Skin of body (tissue), 2 donors: ENCODE data around the gene PTPN6. TPM values are rescaled to one million over a fixed set of nuclear protein-coding genes. Genes with fewer than 3 reads are reported as not detected.

Source experiments
- DNase-seq: peaks from one replicate; lab custom pipeline; 2025; lab: John Stamatoyannopoulos, UW
- total RNA-seq: library from RNA; depleted of rRNA; stranded (reverse); fragments of >200 nt; gene quantifications from one replicate; pipeline ENCODE4 v1.2.3, GENCODE V29; 2014

Gene PTPN6
- total RNA-seq, 1 donor from 2014 or later = 12.6 TPM

DNA sequence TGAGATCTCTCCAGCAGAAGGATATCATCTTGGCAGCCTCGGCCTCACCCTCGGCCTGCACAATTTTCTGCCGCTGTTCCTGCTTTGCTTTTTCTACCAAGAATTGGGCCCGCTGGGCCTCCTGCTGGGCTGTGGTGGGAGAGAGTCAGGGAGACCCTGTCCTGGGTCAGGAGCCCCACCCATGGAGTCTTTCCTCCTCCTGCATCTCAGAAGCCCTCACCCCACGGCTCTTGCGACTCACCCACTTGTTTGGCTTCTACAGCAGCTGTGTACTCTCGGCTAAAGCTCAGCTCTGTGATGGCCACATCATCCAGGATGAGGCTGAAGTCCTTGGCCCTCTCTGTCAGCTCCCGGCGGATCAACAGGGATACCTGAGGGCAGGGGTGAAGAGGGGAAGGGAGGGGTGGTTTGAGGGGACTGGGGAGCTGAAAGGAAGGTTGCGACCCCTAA, 16.5 kb downstream of the PTPN6 start:
- no peak for DNase-seq

DNA sequence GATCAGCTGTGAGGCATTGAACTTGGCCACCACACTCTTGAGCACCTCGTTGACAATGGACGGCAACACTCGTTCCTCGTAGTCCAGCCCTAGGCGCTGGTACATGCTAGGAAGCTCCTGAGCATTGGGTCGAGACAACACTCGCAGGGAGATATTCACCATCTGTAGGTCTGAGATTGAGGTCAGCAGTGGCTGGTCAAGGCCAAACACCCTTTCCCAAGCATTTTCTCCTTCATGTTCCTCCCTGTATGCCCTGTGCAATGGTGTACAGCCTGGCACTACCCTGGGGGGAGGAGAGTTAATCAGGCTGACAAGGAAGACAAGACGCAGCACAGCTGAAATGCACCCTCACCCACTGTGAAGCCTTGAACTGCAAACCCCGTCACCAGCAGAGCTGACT, 17.3 kb downstream of the PTPN6 start:
- no peak for DNase-seq

DNA sequence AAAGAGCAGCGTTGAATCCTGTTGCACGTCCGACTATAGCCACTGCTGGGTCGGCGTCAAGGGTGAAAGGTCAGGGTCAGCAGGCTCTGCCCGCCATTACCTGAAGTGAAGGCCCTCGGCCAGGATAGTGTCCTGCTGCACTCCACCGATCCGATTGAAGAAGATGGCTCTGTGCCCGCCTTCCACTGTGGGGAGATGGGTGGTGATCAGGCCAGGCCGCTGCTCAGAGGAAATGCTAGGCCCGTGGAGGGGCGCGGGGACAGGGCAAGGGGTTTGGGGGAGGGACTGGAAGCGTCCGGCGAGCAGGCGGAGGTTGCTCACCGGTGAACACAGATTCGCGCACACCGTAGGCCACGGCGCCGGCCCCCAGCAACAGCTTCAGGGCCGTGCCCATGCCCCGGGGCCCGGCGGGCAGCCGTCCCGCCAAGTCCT, 19.0 kb downstream of the PTPN6 start:
- no peak for DNase-seq

DNA sequence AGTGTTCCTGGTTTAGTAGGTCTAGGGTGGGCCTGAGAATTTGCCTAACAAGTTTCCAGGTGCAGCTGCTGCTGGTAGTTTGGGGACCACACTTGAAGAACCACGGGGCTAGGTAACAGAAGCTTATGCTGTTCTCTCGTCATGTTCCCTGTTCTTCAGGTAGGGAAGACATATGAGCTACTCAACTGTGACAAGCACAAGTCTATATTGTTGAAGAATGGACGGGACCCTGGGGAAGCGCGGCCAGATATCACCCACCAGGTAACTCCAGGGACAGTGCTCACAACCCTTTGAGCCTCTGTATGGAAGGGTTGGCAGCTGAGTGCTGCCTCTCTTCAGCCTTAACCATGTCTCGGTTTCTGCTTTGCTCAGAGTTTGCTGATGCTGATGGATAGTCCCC, 23.0 kb downstream of the PTPN6 start:
- DNase-seq = no peak

DNA sequence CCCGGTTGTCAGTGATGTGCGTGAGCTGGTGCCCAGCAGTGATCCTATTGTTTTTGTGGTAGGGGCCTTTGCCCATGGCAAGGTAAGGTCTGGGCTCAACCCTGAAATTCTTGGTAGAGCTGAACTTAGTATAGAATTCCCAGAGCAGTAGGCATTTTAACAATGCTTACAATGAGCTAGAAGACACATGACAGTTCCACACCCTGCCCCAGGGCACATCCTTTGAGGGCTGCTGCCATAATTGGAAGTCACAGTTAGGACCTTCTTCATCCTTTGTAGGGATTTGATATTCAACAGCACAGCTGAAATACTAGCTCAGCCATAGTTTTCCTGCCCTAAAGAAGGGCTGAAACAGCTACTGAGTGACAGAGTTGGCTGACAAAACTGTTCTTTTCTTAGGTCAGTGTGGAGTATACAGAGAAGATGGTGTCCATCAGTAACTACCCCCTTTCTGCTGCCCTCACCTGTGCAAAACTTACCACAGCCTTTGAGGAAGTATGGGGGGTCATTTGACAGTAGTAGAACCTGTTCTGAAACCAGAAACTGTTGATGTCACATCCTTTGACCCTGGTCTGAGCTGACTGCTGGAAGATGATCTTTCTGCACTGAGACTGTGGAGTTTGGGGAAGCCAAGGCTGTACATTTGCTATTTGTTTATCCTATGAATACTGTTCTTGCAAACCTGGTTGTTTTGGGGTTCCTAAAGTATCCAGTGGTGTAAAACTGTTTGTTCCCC, 24.3 kb downstream of the PTPN6 start:
- DNase-seq = no peak

DNA sequence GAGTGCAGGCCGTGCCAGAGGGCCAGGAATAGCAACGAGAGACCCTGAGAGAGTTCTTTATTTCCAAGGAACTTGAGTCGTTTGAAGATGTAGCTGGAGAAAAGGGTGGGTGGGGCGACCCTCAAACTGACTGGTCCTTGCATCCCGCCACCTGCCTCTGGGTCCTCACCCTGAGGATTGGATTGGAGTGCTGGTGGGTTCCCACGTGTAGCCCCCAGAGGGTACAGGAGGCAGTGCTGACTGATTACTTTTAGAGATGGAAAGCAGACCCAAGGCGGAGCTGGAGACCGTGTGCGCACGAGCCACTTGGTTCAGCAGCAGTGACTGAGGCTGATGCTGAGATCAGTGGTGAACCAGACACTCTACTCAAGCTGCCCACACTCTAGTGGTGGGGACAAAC, 26.5 kb downstream of the PTPN6 start:
- no peak for DNase-seq

DNA sequence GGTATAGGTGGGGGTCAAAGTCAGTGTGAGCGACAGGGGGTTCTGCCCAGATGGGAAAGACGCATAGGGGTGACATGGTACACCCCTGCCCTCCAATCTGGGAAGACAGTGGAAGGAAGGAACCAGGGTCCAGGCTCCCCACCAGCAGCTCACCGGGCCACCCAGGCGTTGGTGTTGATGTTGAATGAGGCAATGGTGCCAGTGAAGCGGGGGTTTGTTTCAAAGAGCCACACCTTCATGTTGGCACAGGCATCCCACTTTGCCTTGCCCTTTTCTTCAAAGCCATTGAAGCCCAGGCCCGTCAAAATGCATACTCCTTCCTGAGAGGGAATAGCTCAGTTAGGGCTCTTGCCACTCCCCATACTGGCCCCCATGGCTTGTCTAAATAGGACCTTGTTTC, 27.0 kb downstream of the PTPN6 start:
- no peak for DNase-seq

DNA sequence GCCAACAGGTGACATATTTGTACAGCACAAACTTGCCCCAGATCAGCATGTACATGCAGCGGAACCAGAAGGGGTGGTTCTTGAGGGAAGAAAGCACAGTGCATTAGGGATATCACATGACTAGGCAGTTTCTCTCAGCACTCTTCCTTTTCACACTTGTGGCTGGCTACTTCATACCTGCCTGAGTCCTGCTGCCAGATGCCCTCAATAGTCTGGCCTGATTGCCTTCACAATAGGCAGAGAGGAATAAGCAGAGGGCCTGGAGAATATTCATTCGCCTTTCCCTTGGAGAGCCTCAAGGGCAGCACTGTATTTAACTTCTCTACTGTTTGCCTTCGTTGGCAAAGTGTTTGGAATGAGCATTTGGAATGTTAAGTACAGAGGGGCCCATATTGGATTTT, 27.5 kb downstream of the PTPN6 start:
- no peak for DNase-seq

DNA sequence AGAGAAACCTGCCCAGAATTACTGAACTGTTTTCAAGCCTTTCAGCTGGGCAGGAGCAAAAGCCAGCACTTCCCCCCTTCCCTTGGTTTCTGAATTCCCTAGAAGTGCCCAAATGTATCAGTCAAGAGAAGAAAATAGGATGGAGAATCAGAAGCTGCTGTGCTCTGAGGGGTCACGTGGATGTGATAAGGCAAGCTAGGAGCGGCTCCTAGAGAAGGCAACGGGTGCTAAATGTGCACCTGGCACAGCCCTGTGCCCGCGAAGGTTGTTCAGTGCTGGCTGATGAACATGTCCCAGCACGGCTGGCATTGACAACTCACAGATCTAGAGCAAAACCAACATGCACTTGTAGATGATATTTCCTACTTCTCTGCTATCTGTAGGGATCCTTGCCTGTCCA, 27.9 kb downstream of the PTPN6 start:
- no peak for DNase-seq

DNA sequence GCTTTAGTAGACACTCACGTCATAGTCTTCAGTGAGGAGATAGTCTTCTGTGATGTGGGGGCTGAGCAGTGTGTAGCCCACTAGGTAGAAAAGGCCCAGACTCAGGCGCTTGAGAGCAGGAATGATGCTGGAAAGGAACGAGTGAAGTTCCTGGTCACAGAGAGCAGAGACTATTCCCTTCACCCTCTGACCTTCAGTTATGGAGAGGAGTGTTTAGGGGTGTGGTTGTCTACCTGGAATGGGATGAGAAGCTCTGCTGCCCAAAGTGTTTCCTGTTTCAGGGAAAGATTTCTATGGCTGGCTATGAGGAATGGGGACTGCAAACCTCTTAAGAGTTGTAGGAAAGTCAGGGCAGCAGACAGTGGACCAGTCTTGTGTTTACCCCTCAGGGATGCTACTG, 28.3 kb downstream of the PTPN6 start:
- no peak for DNase-seq

DNA sequence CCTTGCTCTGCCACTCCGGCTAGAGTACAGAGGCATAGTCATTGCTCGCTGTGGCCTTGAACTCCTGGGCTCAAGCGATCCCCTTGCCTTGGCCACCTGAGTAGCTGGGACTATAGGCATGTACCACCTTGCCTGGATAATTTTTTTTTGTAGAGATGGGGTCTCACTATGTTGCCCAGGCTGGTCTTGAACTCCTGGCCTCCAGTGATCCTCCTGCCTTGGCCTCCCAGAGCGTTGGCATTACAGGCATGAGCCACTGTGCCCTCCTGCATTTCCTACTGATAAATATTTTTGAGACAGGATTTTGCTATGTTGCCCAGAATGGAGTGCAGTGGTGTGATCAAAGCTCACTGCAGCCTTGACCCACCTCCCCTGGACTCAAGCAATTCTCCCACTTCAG, 28.9 kb downstream of the PTPN6 start:
- no peak for DNase-seq

DNA sequence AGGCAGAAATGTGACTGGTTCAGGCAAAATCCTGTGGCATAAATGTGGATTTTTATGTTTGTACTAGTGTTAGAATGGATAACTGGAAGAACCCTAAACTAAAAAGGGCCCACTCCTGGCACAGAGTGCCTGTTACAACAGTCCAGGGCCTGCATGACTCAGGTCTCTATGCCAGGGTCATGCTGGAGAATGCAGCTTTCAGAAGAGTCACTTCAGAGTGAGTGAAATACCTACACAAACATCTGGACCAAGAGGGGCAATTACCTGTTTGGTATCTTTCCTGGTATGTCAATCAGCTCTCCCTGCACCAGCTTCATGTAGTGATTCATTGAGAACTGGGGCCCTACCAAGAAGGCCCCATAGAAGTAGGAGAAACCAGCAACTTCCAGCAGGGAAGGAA, 29.6 kb downstream of the PTPN6 start:
- no peak for DNase-seq

DNA sequence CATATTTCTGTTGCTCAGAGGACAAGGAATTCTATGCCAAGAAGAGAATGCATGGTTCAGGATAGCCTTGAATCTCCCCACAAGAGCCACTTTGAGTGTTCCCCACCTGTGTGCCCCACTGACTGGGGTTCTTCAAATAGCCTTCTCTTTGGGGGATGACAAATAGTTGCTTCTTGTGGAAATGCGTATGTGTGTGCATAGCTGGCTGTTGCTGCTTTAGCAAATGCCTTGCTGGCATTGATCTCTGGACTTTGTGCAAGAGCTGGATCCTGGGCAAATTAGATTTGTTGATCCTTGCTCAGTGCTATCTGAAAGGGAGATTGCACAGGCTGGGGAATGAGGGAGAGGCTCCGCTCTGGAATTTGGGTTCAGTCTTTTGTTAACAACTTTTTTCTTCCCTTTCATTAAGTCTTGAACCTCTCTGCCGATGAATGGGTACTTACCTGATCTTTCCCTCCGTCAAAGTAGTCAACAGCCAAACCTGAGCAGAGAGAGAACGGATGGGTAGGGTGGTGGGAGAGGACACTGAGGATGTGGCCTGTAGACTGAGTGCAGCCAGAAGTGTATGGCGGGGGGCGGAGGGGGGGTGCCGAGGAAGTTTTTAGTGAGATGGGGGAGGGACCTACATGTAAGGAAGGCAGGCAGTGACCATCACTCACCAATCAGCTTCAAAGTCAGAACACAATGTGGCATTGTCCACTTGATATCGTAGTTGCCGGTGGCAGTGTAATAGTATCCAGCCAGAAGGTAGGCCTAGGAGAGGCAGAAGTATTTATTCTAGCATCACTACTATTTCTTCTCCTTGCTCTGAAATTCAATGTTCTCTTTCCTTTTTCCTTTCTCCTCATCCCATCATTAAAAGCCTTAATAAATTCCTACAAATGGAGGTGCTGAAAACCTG, 30.2 kb downstream of the PTPN6 start:
- DNase-seq = no peak

DNA sequence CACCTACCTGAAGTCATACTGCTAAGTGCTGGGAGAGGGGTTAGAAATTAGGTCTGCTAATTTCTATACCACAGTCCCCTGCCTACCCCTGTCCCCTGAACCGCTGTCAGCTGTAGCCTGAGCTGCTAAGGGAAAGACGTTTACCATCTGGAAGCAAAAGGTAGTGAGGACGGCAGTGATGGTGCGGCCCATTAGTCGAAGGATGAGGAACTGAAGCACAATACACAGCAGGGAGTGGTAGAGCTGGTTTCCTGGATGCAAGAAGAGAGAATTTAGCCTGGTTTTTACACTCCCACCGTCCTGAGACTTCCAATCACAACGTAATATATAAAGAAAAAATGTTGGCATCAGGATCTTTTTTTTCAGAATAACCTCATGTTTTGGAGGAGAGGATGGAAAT, 31.4 kb downstream of the PTPN6 start:
- no peak for DNase-seq

DNA sequence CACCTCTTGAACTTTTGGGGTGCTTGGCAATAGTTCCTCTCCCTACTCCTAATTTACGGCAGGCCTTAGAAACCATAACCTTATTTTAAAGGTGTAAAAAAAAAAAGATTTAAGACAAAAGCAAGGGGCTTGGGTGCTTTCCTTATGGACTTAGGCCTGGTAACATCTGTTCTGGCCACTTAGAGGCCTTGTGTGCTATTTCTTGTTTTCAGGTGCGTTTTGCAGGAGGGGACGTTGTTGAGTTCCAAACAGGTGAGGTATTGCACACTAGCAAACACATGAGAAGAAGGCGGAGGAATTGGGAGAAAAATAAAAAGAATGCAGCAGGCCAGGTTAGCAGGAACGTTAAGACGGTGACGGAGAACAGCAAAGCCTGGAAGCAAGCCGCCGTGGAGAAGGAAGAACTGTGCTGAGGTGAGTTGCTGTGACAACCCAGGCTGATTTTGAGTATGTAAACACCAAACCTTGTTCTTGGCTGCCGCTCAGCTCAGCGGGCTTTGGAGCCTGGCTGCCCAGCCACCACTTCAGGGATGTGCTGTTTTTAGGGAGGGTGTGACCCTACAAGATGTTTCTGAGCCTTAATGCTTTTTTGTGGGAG, 36.9 kb downstream of the PTPN6 start:
- no peak for DNase-seq

DNA sequence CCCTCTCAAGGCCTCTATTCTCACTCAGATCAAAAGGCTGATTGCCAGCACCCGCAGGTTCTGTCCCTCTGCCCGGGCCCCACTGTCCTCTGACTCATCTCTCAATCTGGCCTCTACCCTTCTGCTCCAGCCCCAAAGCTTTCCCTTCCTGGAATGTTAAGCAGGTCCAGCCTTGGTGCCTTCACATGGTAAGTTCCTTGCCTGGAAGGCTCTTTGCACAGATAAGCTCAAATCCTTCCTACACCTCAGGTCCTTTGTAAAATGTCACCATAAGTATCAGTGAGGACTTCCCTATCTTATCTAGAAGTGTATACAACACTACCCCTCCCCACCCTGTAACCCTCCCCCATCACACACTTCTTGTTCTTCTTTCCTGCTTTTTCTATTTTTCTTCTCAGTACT, 44.9 kb downstream of the PTPN6 start:
- no peak for DNase-seq

DNA sequence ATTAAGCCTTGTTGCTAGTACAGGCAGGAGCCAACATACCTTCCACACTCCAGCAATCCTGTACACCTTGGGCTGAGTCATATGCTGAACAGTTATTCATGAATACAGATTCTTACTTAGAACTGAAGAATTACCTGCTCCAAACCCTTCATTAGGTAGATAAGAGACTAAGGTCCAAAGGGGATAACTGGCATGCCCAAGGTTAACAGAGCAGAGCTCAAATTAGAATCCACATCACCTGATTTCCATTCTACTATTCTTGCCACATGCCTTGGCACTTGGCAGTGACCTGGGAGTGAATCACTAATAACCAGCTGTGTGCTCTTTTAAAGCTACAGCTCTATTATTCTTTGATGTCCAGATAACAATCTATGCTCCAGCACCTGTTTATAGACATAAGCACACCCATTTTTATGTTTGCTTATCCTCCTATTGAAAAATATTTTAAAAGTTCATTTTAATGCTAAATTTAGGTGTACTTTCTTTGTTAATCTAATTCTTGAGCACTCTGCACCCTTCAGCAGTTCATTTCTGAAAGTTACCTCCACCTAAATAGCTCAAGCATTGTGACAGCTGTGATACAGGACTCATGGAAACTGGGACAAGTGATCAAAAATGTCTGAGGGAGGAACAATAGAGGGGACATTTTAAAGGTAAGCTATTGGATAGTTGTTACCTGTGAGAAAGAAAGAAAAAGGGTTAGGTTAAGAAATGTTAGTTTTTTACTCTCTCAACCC, 47.7 kb downstream of the PTPN6 start:
- DNase-seq = no peak

DNA sequence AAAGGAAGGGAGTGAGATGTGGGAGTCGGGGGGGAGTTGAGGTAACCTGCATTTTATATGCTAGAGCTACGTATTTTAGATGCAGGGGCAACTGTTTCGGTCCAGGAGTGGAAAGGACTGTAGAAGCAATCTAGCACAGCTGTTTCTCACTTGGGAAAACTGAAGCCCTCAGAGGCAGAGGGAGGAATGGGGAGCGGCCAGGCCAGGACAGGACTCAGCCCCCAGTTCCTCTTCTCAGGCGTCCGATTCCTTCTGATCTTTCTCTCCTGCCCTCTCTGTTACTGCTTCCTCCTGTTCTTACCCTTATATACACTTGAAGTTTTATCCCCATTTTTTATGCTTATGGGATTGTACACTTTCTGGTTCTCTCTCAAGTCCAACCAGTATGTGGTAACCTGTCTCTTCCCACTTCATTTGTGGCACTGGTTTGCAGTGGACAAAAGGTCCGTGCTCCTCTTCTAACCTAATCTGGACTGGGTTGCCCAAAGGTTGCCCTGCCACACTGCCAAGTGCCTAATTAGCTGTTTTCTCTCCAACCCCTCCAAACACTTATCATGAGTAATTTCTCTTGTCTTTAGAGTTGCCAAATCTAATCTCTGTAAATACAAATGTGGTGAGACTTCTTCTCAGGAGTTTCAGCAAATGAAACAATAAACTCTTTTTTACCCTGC, 50.9 kb downstream of the PTPN6 start:
- DNase-seq = no peak

DNA sequence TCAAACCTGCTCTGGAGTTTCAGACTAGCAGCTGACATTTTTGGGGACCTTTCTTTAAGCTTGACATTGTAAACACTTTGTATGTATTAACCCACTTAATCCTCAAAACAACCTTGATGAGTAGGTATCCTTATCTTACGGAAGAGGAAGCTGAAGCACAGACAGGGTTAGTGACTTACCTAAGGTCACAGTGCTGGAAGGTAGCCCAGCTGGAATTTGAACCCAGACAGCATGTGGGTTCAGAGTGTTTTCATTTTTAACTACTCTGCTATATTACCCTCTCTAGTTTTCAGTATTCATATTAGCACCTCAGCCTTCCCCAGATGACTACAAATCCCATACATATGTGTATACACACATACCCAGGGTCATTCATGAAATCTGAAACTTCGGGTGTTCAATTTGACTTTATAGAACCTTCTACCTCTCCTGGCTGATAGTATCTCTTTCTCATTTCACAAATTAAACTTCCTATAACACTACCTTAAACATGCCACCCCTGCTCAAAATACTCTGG, 53.2 kb downstream of the PTPN6 start:
- no peak for DNase-seq

DNA sequence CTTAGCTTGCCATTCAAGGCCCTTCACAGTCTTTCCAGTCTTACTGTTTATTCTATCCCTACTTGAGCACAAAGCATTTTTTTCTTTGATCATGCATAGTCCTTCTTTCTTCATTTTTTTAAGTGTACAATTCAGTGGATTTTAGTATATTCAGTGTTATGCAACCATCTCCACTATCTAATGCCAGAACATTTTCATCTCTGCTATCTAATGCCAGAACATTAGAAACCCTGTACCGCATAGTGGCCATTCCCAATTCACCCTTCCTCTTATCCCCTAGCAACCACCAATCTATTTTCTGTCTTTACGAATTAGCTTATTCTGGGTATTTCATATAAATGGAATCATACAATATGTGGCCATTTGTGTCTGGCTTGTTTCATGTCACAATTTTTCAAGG, 53.7 kb downstream of the PTPN6 start:
- no peak for DNase-seq

DNA sequence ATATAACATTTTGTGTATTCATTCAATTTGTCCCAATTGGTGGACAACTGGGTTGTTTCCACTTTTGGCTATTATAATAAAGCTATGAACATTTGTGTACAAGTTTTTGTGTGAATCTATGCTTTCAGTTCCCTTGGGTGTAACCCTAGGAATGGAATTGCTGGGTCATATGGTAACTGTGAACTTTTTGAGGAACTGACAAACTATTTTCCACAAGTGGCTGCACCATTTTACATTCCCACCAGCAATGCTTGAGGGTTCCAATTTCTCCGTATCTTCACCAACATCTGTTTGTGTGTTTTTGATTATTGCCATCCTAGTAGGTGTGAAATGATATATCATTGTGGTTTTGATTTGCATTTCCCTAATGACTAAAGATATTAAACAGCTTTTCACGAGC, 54.2 kb downstream of the PTPN6 start:
- DNase-seq = no peak
